Activated CD4-positive, alpha-beta T cell treated with anti-CD3 and anti-CD28 coated beads, Interleukin-10, Interleukin-2, amounts not matched to agents 100 ng/mL and 50 ng/mL, durations not matched to agents 16 hours and 8 hours (primary cell): Measurements from ENCODE around the gene ADAM17.
"Not testable (repeated sequence)": the region's sequence is repeated elsewhere in the genome, so short reads cannot be mapped to it uniquely, and the experiment has no call there.

Experiments used
- DNase-seq: peaks from one replicate; pipeline ENCODE4 v3.0.0-alpha.2; 2020

Gene ADAM17

GRCh38 chr2:9555297-9556120 lies at the start of gene ADAM17:
ADAM17 (minus strand) TSS chr2:9555830; CDS start chr2:9555605, 225 bp downstream.
- peak; percentile 95 for DNase-seq

GRCh38 chr2:9602412-9602811 lies 46.8 kb upstream of the ADAM17 start:
- no peak for DNase-seq

- no peak for DNase-seq
Measured at GRCh38 chr2:9601397-9601796, 45.8 kb upstream of the ADAM17 start.

GRCh38 chr2:9599430-9599829 lies 43.8 kb upstream of the ADAM17 start:
- no peak for DNase-seq

DNA sequence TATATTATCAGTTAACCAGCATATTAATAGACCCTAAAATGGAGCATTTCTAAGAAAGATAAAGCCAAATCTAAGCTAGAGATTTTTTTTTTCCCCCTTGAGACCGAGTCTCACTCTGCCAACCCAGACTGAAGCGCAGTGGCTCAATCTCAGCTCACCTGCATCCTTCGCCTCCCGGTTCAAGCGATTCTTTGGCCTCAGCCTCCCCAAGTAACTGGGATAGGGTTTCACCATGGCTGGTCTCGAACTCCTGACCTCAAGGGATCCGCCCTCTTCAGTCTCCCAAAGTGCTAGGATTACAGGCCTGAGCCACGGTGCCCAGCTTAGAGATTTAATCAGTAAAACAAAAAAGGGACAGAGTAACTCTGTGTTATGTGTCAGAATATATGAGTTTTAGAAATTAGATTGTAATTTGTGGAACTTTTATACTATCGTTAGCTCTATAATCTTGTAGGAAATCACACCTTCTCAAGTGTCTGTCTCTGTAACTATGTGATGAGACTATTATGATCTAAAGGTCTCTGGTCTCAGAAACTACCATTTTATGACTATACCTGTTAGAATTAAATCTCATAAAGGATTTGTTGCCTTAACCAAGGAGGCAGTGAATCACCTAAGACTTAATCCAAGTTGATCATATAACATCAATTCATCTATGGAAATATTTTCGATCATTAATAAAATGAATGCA lies 41.1 kb upstream of the ADAM17 start:
- DNase-seq, result no peak

- no peak for DNase-seq
Measured at GRCh38 chr2:9595746-9596145, 40.1 kb upstream of the ADAM17 start.

DNA sequence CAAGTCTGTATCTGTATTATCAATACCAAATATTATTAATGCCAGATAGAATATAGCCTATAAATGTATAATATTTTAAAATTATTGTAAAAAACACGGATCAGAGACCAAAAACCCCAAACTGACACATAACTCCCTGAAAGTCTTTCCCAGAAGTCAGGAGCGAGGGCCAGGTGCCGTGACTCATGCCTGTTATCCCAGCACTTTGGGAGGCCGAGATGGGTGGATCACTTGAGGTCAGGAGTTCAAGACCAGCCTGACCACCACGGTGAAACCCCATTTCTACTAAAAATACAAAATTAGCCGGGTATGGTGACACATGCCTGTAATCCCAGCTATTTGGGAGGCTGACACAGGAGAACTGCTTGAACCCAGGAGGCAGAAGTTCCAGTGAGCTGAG lies 39.6 kb upstream of the ADAM17 start:
- not testable (repeated sequence) for DNase-seq

DNA sequence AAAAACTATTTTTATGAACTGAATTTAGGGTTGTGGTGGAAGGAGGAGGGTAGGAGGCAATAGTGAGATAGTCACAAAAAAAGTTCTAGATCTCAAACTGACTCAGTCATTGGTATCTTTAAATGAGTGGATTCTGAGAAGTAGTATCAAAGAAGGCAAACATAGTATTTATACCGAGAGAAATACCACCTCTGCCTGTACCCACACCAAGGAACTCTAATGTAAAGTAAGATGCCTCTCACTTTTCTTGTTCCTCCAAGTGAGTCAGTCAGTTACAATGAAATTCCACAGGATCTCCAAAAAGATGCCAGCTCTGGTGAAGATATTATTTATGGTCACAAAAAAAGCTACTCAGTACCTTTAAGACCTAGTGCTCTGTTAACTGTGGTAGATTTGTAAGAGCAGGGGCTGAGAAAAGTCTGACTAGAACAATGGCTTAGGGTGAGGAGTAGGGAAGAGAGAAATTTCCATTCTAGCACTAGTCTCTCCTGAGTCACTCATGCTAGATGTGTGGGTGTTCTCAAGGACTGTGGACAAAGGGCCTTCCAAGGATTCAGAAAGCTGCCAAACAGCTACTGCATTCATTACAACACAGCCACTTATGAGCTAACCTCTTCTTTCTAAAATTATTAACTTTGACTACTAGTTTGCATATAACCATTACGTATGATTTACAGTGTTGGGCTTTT lies 38.9 kb upstream of the ADAM17 start:
- DNase-seq, result peak; percentile 80

DNA sequence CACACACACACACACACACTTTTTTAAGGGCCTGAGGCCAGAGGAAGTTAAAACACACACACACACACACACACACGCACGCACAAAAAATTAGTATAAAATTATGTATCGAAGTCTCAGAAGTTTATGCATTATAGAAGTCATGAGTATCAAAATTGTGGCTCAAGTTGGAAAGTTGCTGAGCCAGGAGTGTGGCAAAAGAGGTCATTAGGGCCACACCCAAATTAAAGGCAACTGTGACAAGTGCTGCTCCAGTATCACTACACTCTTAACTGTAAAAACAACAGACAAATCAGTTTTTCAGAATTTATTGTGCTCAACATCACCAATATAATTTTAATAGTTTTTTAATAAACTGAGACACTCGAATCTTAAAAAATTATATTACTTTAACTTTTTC lies 38.3 kb upstream of the ADAM17 start:
- DNase-seq, result peak; percentile 34

DNA sequence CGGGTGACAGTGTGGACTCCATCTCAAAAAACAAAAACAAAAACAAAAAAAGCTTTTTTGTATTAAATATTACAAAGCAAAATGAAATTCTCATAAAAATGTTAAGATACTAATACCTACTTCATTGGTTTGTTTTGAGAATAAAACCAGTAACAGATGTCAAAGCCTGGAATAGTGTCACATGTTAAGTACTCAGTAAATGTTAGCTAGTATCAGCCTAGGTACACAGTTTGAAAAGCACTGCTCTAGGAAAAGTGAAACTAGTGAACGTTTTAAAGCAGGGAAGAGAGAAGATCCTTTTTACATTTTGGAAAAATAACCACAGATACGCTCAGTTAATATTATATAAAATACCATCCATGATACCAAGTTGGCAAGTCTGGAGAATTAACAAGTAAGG lies 37.1 kb upstream of the ADAM17 start:
- no peak for DNase-seq

- peak; percentile 55 for DNase-seq
Measured at GRCh38 chr2:9590641-9591040, 35.0 kb upstream of the ADAM17 start.

DNA sequence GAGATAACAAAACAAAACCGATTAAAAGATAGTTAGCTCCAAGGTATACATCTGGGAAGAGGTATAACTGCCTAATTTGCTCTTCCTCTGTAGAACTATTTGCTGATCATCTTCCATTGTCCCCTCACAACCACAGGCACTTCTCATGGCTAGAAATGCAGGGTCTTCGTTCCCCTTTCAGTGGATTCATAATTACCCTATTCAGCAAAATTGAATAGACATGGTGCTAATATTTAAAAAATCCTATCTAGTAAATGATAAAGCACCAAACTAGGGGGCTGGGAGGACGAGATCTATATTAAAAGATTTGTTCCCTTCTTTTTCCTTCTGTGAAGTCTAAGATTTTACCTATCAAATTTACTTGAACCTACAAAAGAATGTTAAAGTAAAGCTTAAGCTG lies 30.8 kb upstream of the ADAM17 start:
- no peak for DNase-seq

DNA sequence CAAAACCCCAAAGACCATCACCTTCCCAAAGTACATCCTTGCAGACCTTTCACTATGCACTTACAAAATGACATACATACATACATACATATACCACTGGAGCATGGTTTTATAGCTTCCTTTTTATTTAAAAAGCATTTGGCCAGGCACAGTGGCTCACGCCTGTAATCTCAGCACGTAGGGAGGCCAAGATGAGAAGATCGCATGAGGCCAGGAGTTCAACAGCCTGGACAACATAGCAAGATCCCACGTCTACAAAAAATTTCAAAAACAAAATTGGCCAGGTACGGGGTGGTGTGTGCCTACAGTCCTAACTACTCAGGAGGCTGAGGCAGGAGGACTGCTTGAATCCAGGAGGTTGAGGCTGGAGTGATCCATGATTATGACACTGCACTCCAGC lies 29.9 kb upstream of the ADAM17 start:
- DNase-seq, result no peak

DNA sequence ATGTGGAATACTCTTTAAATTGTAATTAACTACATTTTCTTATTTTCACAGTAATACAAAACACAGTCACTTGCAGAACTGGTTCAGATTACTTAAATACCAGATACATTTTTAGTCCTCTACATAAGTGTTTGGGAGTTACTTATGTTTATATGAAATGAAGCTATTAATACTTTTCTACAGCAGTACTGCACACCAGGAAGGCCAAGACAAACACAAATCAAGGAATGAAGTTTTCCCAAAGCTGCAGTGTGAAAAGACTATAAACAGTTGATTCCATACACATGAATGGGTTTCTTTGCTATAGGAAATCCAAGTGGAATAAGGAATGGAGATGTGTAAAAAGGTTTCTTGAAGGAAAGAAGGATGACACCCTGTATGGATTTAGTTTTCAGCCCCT lies 29.3 kb upstream of the ADAM17 start:
- DNase-seq, result not testable (repeated sequence)

GRCh38 chr2:9582624-9583023 lies 27.0 kb upstream of the ADAM17 start:
- no peak for DNase-seq

GRCh38 chr2:9578467-9579235 lies 23.0 kb upstream of the ADAM17 start:
- DNase-seq, result no peak

- DNase-seq, result no peak
Measured at GRCh38 chr2:9574331-9574730, 18.7 kb upstream of the ADAM17 start.

- DNase-seq, result no peak
Measured at GRCh38 chr2:9573840-9574239, 18.2 kb upstream of the ADAM17 start.

DNA sequence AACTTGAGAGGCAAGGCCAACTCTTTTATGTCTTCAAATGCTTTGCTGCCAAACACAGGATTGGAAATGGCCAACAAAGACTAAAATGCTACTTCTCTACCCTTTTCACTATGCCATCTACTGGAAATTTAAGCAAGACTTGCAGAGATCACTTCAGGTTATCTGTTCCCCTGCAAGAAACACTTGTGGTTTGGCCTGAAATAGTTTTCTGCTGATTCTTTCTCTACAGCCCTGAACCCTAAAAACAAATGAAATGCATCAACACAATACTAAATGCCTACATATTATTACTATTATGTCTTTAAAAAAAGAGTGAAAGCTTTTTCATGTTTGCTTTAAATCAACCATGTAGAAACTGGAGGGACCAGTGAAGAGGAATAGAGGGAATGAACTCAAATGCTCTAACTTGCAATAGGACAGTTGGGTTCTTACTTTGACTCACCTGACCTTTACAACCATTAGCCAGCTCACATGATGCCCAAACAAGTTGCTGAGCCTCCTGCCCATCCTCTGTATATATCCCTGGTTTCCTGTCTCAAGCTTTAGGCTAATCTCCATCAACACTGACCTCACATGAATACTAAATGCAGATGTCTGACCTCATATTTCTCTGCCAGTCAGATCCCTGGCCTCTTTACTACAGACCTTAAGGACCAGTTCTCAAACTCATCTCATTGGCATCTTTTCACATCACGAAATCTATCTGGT lies 17.5 kb upstream of the ADAM17 start:
- no peak for DNase-seq

GRCh38 chr2:9570182-9571060 lies 14.8 kb upstream of the ADAM17 start:
- DNase-seq, result no peak

GRCh38 chr2:9565436-9566153 lies 10.0 kb upstream of the ADAM17 start:
- peak; percentile 26 for DNase-seq
